ENCODE measurements around the gene MED12.

The MED12 gene

GRCh38 chrX:71118032-71118984, at the start of gene MED12:
Gene MED12, plus strand, starts transcription at chrX:71118596. Its CDS starts 159 bp downstream, at chrX:71118755.
- DNase-seq (ENCODE audit: low read depth, low spot score): peak; percentile 46

GRCh38 chrX:71070531-71070930, 47.9 kb upstream of the MED12 start:
- DNase-seq (ENCODE audit: low read depth, low spot score): no peak

GRCh38 chrX:71081330-71082123, 36.9 kb upstream of the MED12 start:
- DNase-seq (ENCODE audit: low read depth, low spot score): no peak

GRCh38 chrX:71082124-71082647, 36.2 kb upstream of the MED12 start:
- DNase-seq (ENCODE audit: low read depth, low spot score): no peak

GRCh38 chrX:71082822-71083221, 35.6 kb upstream of the MED12 start:
- DNase-seq (ENCODE audit: low read depth, low spot score): no peak

GRCh38 chrX:71085900-71086299, 32.5 kb upstream of the MED12 start:
- no peak for DNase-seq (ENCODE audit: low read depth, low spot score)

GRCh38 chrX:71091263-71091662, 27.1 kb upstream of the MED12 start:
- no peak for DNase-seq (ENCODE audit: low read depth, low spot score)

GRCh38 chrX:71095033-71095432, 23.4 kb upstream of the MED12 start:
- DNase-seq (ENCODE audit: low read depth, low spot score): no peak

- peak; percentile 65 for DNase-seq (ENCODE audit: low read depth, low spot score)
Observed at GRCh38 chrX:71095555-71095980, 22.8 kb upstream of the MED12 start, which contains the start of gene FOXO4. Gene FOXO4, plus strand, starts transcription at chrX:71095851. Its CDS starts 678 bp downstream, at chrX:71096529.

GRCh38 chrX:71095981-71096759, 22.2 kb upstream of the MED12 start:
- DNase-seq (ENCODE audit: low read depth, low spot score): no peak

GRCh38 chrX:71096760-71097032, 21.7 kb upstream of the MED12 start:
- DNase-seq (ENCODE audit: low read depth, low spot score): no peak

GRCh38 chrX:71098302-71098701, 20.1 kb upstream of the MED12 start:
- DNase-seq (ENCODE audit: low read depth, low spot score): no peak

GRCh38 chrX:71098951-71099506, 19.4 kb upstream of the MED12 start:
- no peak for DNase-seq (ENCODE audit: low read depth, low spot score)

- no peak for DNase-seq (ENCODE audit: low read depth, low spot score)
Observed at GRCh38 chrX:71099736-71100135, 18.7 kb upstream of the MED12 start.

GRCh38 chrX:71100581-71101505, 17.6 kb upstream of the MED12 start:
- no peak for DNase-seq (ENCODE audit: low read depth, low spot score)

- DNase-seq (ENCODE audit: low read depth, low spot score): no peak
Observed at GRCh38 chrX:71102292-71102691, 16.1 kb upstream of the MED12 start.

GRCh38 chrX:71103110-71103983, 15.0 kb upstream of the MED12 start:
- DNase-seq (ENCODE audit: low read depth, low spot score): no peak

- no peak for DNase-seq (ENCODE audit: low read depth, low spot score)
Observed at GRCh38 chrX:71105628-71106027, 12.8 kb upstream of the MED12 start.

GRCh38 chrX:71106427-71106826, 12.0 kb upstream of the MED12 start, which contains the start of gene CXorf65:
Gene CXorf65, minus strand, starts transcription at chrX:71106740. Its CDS starts 184 bp downstream, at chrX:71106556.
- no peak for DNase-seq (ENCODE audit: low read depth, low spot score)
